HG02870 (cell line): Measurements from ENCODE around the gene FAM180A.

Experiments used
- ATAC-seq: cut with Tn5 transposase; IDR thresholded peaks from one replicate; pipeline ENCODE4 v1.9.1; 2021; ENCODE audit warnings: mild to moderate bottlenecking, moderate library complexity; ENCODE audit not compliant: unreplicated experiment

FAM180A gene

GRCh38 chr7:135685306-135686084 is 63.1 kb downstream of the FAM180A start:
- no peak for ATAC-seq

GRCh38 chr7:135684699-135685098 is 63.9 kb downstream of the FAM180A start:
- ATAC-seq, result no peak

- no peak for ATAC-seq
These were observed 64.5 kb downstream of the FAM180A start for GRCh38 chr7:135684136-135684535.

GRCh38 chr7:135683609-135684008 is 65.0 kb downstream of the FAM180A start:
- ATAC-seq, result no peak

- no peak for ATAC-seq
These were observed 66.4 kb downstream of the FAM180A start for GRCh38 chr7:135682191-135682590.

- no peak for ATAC-seq
These were observed 66.9 kb downstream of the FAM180A start for GRCh38 chr7:135681762-135682161.
